Stimulated activated CD8-positive, alpha-beta memory T cell treated with anti-CD3 and anti-CD28 coated beads, Interleukin-12 subunit alpha, Interleukin-12 subunit beta, amount 100 ng/mL, for 1 hour (primary cell): Measurements from ENCODE around the gene USP17L11.
"Not testable (repeated sequence)": the region's sequence is repeated elsewhere in the genome, so short reads cannot be mapped to it uniquely, and the experiment has no call there.

Experiments
- DNase-seq: peaks from one replicate; pipeline ENCODE4 v3.0.0-alpha.2; 2020; ENCODE audit warnings: low read depth

Gene USP17L11, protein sequence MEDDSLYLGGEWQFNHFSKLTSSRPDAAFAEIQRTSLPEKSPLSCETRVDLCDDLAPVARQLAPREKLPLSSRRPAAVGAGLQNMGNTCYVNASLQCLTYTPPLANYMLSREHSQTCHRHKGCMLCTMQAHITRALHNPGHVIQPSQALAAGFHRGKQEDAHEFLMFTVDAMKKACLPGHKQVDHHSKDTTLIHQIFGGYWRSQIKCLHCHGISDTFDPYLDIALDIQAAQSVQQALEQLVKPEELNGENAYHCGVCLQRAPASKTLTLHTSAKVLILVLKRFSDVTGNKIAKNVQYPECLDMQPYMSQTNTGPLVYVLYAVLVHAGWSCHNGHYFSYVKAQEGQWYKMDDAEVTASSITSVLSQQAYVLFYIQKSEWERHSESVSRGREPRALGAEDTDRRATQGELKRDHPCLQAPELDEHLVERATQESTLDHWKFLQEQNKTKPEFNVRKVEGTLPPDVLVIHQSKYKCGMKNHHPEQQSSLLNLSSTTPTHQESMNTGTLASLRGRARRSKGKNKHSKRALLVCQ

GRCh38 chr4:9215105-9215504 is at the start of gene USP17L11:
USP17L11 (plus strand) TSS chr4:9215405; CDS start chr4:9215405, 0 bp downstream.
- not testable (repeated sequence) for DNase-seq

- not testable (repeated sequence) for DNase-seq
Measured at GRCh38 chr4:9165990-9166389, 49.2 kb upstream of the USP17L11 start.

DNA sequence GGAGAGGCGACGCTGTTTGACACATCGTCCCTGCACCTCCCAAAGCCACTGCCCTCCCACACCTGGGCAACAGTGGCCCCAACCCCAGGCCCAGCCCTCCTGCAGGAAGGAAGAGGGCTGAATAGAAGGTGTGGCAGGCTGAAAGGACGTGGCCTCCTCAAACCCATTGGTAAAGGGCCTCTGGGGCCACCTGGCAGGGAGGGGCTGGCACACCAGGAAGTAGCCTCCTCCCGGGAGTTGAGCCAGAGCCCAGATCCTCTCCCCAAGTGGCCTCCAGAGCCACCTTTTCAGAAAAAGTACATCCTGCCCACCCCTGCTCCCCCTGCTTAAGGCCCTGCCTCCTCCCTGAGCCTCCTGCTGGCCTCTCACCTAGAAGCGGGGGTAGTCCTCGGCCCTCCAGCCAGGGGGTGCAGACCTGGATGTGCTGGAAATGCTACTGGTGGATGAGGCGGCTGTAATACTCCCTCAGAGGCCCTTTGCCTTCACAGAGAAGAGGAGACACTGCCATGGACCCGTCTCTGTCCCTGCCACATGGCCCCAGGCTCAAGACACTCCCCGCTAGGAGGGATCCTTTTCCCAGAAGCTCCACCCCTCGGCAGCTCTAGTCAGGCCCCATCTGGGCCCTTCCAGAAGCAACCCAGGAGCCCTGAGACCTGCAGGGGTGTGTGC is 45.3 kb upstream of the USP17L11 start, which contains the start of gene FAM90A26:
TSS of gene FAM90A26 (plus strand) at position 619 of the 669 bp plus-strand sequence. CDS start 2,764 bp downstream, outside the sequence.
- not testable (repeated sequence) for DNase-seq

GRCh38 chr4:9210357-9210756 is 4.8 kb upstream of the USP17L11 start, which contains the start of gene USP17L10:
USP17L10 (plus strand) TSS chr4:9210657; CDS start chr4:9210657, 0 bp downstream.
- DNase-seq = not testable (repeated sequence)

GRCh38 chr4:9214701-9215100 is 504 bp upstream of the USP17L11 start:
- DNase-seq = not testable (repeated sequence)

DNA sequence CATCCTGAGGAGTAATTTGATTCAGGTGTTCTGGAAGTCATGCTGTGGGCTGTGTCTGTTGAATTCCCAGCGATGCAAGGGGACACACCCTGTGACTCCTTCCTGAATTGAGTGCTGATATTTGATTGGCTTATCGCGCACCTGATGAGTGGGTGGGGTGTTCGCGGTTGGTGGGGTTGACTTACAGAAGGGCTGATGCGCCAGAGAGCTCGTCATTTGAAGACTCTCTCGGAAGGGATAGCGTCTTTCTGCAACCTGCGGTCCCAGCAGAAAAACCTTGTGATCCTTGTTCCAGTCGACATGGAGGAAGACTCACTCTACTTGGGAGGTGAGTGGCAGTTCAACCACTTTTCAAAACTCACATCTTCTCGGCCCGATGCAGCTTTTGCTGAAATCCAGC is 4.6 kb downstream of the USP17L11 start, which contains the start of gene USP17L12:
TSS of gene USP17L12 (plus strand) at position 301 of the 400 bp plus-strand sequence. CDS start at position 301, 0 bp downstream.
- DNase-seq = not testable (repeated sequence)

DNA sequence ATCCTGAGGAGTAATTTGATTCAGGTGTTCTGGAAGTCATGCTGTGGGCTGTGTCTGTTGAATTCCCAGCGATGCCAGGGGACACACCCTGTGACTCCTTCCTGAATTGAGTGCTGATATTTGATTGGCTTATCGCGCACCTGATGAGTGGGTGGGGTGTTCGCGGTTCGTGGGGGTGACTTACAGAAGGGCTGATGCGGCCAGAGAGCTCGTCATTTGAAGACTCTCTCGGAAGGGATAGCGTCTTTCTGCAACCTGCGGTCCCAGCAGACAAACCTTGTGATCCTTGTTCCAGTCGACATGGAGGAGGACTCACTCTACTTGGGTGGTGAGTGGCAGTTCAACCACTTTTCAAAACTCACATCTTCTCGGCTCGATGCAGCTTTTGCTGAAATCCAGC is 9.4 kb downstream of the USP17L11 start, which contains the start of gene USP17L13:
TSS of gene USP17L13 (plus strand) at position 301 of the 400 bp plus-strand sequence. CDS start at position 301, 0 bp downstream.
- not testable (repeated sequence) for DNase-seq

DNA sequence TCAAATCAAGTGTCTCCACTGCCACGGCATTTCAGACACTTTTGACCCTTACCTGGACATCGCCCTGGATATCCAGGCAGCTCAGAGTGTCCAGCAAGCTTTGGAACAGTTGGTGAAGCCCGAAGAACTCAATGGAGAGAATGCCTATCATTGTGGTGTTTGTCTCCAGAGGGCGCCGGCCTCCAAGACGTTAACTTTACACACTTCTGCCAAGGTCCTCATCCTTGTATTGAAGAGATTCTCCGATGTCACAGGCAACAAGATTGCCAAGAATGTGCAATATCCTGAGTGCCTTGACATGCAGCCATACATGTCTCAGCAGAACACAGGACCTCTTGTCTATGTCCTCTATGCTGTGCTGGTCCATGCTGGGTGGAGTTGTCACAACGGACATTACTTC is 15.0 kb downstream of the USP17L11 start:
- DNase-seq = not testable (repeated sequence)

DNA sequence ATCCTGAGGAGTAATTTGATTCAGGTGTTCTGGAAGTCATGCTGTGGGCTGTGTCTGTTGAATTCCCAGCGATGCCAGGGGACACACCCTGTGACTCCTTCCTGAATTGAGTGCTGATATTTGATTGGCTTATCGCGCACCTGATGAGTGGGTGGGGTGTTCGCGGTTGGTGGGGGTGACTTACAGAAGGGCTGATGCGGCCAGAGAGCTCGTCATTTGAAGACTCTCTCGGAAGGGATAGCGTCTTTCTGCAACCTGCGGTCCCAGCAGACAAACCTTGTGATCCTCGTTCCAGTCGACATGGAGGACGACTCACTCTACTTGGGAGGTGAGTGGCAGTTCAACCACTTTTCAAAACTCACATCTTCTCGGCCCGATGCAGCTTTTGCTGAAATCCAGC is 18.9 kb downstream of the USP17L11 start, which contains the start of gene USP17L15:
TSS of gene USP17L15 (plus strand) at position 301 of the 400 bp plus-strand sequence. CDS start at position 301, 0 bp downstream.
- DNase-seq = not testable (repeated sequence)

- DNase-seq = not testable (repeated sequence)
Measured at GRCh38 chr4:9238461-9238860, 23.3 kb downstream of the USP17L11 start.

- not testable (repeated sequence) for DNase-seq
Measured at GRCh38 chr4:9243579-9243978, 28.4 kb downstream of the USP17L11 start, which contains the start of gene USP17L17. USP17L17 (plus strand) TSS chr4:9243879; CDS start chr4:9243879, 0 bp downstream.

- not testable (repeated sequence) for DNase-seq
Measured at GRCh38 chr4:9247953-9248680, 32.9 kb downstream of the USP17L11 start, which contains the start of gene USP17L18. USP17L18 (plus strand) TSS chr4:9248630; CDS start chr4:9248630, 0 bp downstream.

DNA sequence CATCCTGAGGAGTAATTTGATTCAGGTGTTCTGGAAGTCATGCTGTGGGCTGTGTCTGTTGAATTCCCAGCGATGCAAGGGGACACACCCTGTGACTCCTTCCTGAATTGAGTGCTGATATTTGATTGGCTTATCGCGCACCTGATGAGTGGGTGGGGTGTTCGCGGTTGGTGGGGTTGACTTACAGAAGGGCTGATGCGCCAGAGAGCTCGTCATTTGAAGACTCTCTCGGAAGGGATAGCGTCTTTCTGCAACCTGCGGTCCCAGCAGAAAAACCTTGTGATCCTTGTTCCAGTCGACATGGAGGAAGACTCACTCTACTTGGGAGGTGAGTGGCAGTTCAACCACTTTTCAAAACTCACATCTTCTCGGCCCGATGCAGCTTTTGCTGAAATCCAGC is 37.9 kb downstream of the USP17L11 start, which contains the start of gene USP17L19:
TSS of gene USP17L19 (plus strand) at position 301 of the 400 bp plus-strand sequence. CDS start at position 301, 0 bp downstream.
- DNase-seq = not testable (repeated sequence)

DNA sequence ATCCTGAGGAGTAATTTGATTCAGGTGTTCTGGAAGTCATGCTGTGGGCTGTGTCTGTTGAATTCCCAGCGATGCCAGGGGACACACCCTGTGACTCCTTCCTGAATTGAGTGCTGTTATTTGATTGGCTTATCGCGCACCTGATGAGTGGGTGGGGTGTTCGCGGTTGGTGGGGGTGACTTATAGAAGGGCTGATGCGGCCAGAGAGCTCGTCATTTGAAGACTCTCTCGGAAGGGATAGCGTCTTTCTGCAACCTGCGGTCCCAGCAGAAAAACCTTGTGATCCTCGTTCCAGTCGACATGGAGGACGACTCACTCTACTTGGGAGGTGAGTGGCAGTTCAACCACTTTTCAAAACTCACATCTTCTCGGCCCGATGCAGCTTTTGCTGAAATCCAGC is 42.6 kb downstream of the USP17L11 start, which contains the start of gene USP17L20:
TSS of gene USP17L20 (plus strand) at position 301 of the 400 bp plus-strand sequence. CDS start at position 301, 0 bp downstream.
- not testable (repeated sequence) for DNase-seq

- not testable (repeated sequence) for DNase-seq
Measured at GRCh38 chr4:9262572-9262971, 47.4 kb downstream of the USP17L11 start, which contains the start of gene USP17L21. USP17L21 (plus strand) TSS chr4:9262872; CDS start chr4:9262872, 0 bp downstream.
